Natural killer cell (primary cell): ENCODE results near the gene CADM2. TPM values are rescaled to one million over a fixed set of nuclear protein-coding genes. Genes with fewer than 3 reads are reported as not detected.

Experiments
- ATAC-seq, 3 donors: fragments of 150-1000 bp in 2 of 3; fragments of 200-7000 bp in 1 of 3; cut with Tn5 transposase; 1 replicate in 1 of 3; 2 replicates in 2 of 3; pipeline ENCODE4 v1.10.0; 2021; ENCODE audit warnings: mild to moderate bottlenecking in 2 of 3, moderate library complexity in 2 of 3
- DNase-seq, 2 donors: peaks; one replicate each; pipeline versions ENCODE4 v3.0.0 to v3.0.0-alpha.2; 2013 to 2021; ENCODE audit warnings: mixed read lengths in 1 of 2
- H3K27ac ChIP-seq: one replicate; pipeline ENCODE4 v1.5.1; 2013; ENCODE audit warnings: mild to moderate bottlenecking, low read length
- H3K27me3 ChIP-seq: one replicate; pipeline ENCODE4 v1.6.1; 2013; ENCODE audit warnings: low read length; ENCODE audit not compliant: control insufficient read depth, insufficient read depth
- H3K36me3 ChIP-seq: one replicate; pipeline ENCODE4 v1.6.1; 2013; ENCODE audit warnings: low read length; ENCODE audit not compliant: control insufficient read depth, insufficient read depth
- H3K4me1 ChIP-seq: one replicate; pipeline ENCODE4 v1.6.1; 2013; ENCODE audit warnings: low read length; ENCODE audit not compliant: control insufficient read depth, insufficient read depth
- H3K4me3 ChIP-seq: one replicate; pipeline ENCODE4 v1.5.1; 2013; ENCODE audit warnings: low read length
- H3K9me3 ChIP-seq: one replicate; pipeline ENCODE4 v1.6.1; 2013; ENCODE audit warnings: low read length; ENCODE audit not compliant: control insufficient read depth, insufficient read depth
- H3K27ac Mint-ChIP-seq, 2 donors: one replicate each; pipeline ENCODE4 v1.8.0; 2022; ENCODE audit warnings: mild to moderate bottlenecking in 2 of 2, mixed read lengths in 2 of 2, moderate library complexity in 1 of 2
- H3K27me3 Mint-ChIP-seq, 2 donors: one replicate each; pipeline ENCODE4 v1.8.0; 2022; ENCODE audit warnings: low read depth in 2 of 2, mixed read lengths in 2 of 2
- H3K36me3 Mint-ChIP-seq: one replicate; pipeline ENCODE4 v1.8.0; 2022; ENCODE audit warnings: mixed read lengths
- H3K4me1 Mint-ChIP-seq, 2 donors: one replicate each; pipeline ENCODE4 v1.8.0; 2022; ENCODE audit warnings: mixed read lengths in 2 of 2
- H3K4me3 Mint-ChIP-seq: one replicate; pipeline ENCODE4 v1.8.0; 2022; ENCODE audit warnings: mild to moderate bottlenecking, moderate library complexity, mixed read lengths
- H3K9me3 Mint-ChIP-seq, 2 donors: one replicate each; pipeline ENCODE4 v1.8.0; 2022; ENCODE audit warnings: mixed read lengths in 2 of 2
- WGBS: methylation state at CpG from one replicate; pipeline ENCODE4 v1.1.7; 2013; ENCODE audit warnings: missing lambda C conversion rate; ENCODE audit not compliant: insufficient coverage; 5-methylcytosine and 5-hydroxymethylcytosine counted together
- intact Hi-C: fragments of 100-400 bp; cut with micrococcal nuclease; formaldehyde crosslinking; loops from one replicate; pipeline ENCODE4 v1.14.2; 2022
- total RNA-seq, 4 donors: library from RNA; stranded (reverse); fragments of 120-200 nt in 1 of 4; gene quantifications; one replicate each; pipeline versions ENCODE4 v1.2.3 to v1.2.4, GENCODE V29; 2013 to 2022
- TF ChIP-seq, protein P1 (sequence below): fragments of 200-600 bp; IDR thresholded peaks from one replicate; pipeline ENCODE4 v1.8.0; 2022; ENCODE audit warnings: antibody characterized with exemption

CADM2 gene
- total RNA-seq, 3 donors from 2014 or later (not counting 1 experiment from before 2014, with no cell fraction given) = 0.07 TPM; not detected in 2

DNA sequence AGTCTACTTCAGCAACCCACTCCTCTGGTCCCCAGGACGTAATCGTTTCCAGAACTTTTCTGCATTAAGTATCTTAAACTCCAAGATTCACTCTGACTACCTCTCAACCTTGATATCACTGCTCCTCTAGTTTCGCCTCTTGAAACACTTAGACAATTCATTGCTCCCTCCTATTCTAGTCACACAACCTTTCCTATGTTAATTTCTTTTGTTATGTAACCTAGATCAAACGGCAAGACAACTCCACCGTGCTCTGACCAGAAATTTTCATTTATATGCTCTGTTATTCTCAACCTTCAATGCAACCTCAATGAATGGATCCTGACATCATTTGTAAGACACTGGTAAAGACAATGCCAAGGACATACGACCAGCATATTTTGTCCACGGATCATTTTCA lies 71.3 kb downstream of the CADM2 start:
- 70% methylated on average over 7 of the region's 7 CpGs for WGBS
- no peaks in the 10 kb centered on the region for H3K36me3 ChIP-seq
- Mint-ChIP-seq H3K27me3 (no peaks in the 10 kb centered on the region), H3K9me3 (peaks cover 16 to 18% of the 10 kb centered on the region in 2 donors), H3K4me3 (no peak overlapping the region), H3K36me3 (peaks cover under 1% of the 10 kb centered on the region), H3K4me1 (no peaks in the 10 kb centered on the region), H3K27ac (no peak overlapping the region)
- TF ChIP-seq, protein P1, sequence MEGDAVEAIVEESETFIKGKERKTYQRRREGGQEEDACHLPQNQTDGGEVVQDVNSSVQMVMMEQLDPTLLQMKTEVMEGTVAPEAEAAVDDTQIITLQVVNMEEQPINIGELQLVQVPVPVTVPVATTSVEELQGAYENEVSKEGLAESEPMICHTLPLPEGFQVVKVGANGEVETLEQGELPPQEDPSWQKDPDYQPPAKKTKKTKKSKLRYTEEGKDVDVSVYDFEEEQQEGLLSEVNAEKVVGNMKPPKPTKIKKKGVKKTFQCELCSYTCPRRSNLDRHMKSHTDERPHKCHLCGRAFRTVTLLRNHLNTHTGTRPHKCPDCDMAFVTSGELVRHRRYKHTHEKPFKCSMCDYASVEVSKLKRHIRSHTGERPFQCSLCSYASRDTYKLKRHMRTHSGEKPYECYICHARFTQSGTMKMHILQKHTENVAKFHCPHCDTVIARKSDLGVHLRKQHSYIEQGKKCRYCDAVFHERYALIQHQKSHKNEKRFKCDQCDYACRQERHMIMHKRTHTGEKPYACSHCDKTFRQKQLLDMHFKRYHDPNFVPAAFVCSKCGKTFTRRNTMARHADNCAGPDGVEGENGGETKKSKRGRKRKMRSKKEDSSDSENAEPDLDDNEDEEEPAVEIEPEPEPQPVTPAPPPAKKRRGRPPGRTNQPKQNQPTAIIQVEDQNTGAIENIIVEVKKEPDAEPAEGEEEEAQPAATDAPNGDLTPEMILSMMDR = no peak
- ATAC-seq (no peak), DNase-seq (no peak)
- H3K27ac ChIP-seq = no peak overlapping the region
- no peaks in the 10 kb centered on the region for H3K27me3 ChIP-seq
- intact Hi-C loops = no loop called here
- no peak overlapping the region for H3K4me3 ChIP-seq
- H3K4me1 ChIP-seq = no peaks in the 10 kb centered on the region
- H3K9me3 ChIP-seq = peaks cover 2% of the 10 kb centered on the region

DNA sequence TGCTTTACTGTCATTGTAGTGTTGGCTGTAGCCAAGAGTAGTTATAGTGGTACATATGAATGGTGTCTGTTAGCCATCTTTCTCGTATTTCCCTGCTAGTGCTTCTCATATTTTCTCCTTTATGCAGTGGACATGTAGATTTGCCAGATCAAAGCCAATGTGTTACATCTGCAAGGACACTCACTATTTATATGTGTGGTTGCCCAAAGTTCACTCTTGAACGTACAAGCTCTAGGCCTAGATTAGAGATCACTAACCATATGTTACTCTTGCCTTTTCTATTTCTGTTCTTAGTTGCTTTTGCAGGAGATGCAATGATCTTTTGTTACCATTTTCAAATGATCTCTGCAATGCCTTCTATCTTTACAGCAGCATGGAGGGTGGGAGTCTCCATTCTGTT lies 78.4 kb downstream of the CADM2 start:
- H3K27me3 ChIP-seq = no peaks in the 10 kb centered on the region
- 84% methylated on average over 2 of the region's 2 CpGs for WGBS
- peaks cover 10% of the 10 kb centered on the region for H3K36me3 Mint-ChIP-seq
- no peaks in the 10 kb centered on the region for H3K4me1 ChIP-seq
- H3K9me3 ChIP-seq = no peaks in the 10 kb centered on the region
- intact Hi-C loops = no loop called here
- no peak overlapping the region for H3K27ac ChIP-seq
- H3K4me3 Mint-ChIP-seq = no peak overlapping the region
- no peak for DNase-seq
- H3K27me3 Mint-ChIP-seq = no peaks in the 10 kb centered on the region
- H3K36me3 ChIP-seq = no peaks in the 10 kb centered on the region
- H3K27ac Mint-ChIP-seq = no peak overlapping the region
- H3K9me3 Mint-ChIP-seq = peaks cover 15 to 28% of the 10 kb centered on the region in 2 donors
- no peak overlapping the region for H3K4me3 ChIP-seq
- no peaks in the 10 kb centered on the region for H3K4me1 Mint-ChIP-seq
- TF ChIP-seq, protein P1 = no peak
- ATAC-seq = no peak

DNA sequence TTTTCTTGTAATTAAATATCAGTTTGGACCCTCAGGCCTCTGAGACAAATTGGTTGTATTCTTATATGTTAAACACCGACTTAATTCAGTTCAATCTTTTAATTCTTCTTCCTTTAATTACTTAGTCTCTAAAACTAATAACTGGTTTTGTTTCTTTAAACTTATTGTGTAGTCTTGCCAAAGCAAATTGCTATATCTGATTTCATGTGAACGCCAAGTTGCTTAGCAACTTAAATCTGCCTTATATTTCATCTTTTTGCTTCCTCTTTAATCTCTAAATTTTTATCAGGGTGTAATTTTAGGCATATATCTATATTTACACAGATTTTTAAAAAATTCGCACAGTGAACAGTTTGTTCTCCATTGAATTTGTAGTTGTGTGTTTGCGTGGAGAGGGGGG lies 82.2 kb downstream of the CADM2 start:
- Histone ChIP-seq H3K4me3 (no peak overlapping the region), H3K9me3 (no peaks in the 10 kb centered on the region), H3K4me1 (no peaks in the 10 kb centered on the region), H3K27ac (no peak overlapping the region), H3K27me3 (no peaks in the 10 kb centered on the region), H3K36me3 (no peaks in the 10 kb centered on the region)
- ATAC-seq = no peak
- DNase-seq = no peak
- H3K9me3 Mint-ChIP-seq = peaks cover 8 to 18% of the 10 kb centered on the region in 2 donors
- H3K27ac Mint-ChIP-seq = no peak overlapping the region
- no peaks in the 10 kb centered on the region for H3K27me3 Mint-ChIP-seq
- 73% methylated on average over 3 of the region's 4 CpGs for WGBS
- TF ChIP-seq, protein P1 = no peak
- intact Hi-C loops = no loop called here
- H3K4me3 Mint-ChIP-seq = no peak overlapping the region
- H3K4me1 Mint-ChIP-seq = no peaks in the 10 kb centered on the region
- H3K36me3 Mint-ChIP-seq = peaks cover 8% of the 10 kb centered on the region

DNA sequence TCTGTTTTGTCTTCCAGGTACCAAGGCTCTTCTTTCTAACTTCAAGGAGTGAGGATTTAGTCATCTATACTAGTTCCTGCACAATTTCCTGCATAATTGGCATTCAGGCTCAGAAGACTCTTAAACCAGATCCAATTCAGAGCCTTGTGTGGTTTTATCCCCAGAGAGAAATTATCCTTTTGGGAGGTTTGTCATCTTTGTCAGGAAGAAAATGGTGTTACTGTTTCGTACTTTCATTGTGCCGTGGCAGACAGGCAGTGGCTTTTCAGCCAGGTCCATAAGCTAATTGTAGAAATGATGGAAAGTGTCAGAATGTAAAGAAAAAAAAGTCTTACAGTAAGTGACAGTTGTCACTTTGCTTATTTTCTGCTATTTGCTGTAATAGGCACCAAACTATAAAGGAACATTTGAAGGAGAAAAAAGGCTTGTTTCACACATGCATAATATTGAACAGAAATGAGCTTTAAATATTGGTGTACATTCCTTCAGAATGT lies 82.8 kb downstream of the CADM2 start:
- H3K4me3 Mint-ChIP-seq = no peak overlapping the region
- DNase-seq (no peak), ATAC-seq (no peak)
- Histone ChIP-seq H3K4me3 (no peak overlapping the region), H3K36me3 (no peaks in the 10 kb centered on the region), H3K27me3 (no peaks in the 10 kb centered on the region), H3K27ac (no peak overlapping the region), H3K4me1 (no peaks in the 10 kb centered on the region), H3K9me3 (no peaks in the 10 kb centered on the region)
- H3K9me3 Mint-ChIP-seq = peaks cover 8 to 18% of the 10 kb centered on the region in 2 donors
- H3K27ac Mint-ChIP-seq = no peak overlapping the region
- H3K36me3 Mint-ChIP-seq = peaks cover 8% of the 10 kb centered on the region
- WGBS = 88% methylated on average over 2 of the region's 2 CpGs
- no peaks in the 10 kb centered on the region for H3K27me3 Mint-ChIP-seq
- H3K4me1 Mint-ChIP-seq = no peaks in the 10 kb centered on the region
- intact Hi-C loops = no loop called here
- TF ChIP-seq, protein P1 = no peak
